H9 (cell line): ENCODE measurements around the gene ARHGEF12. TPM values are rescaled to one million over a fixed set of nuclear protein-coding genes. Genes with fewer than 3 reads are reported as not detected.

Experiments used
- DNase-seq: peaks from one replicate; pipeline ENCODE4 v3.0.0-alpha.2; 2017
- H2AFZ ChIP-seq: one replicate; pipeline ENCODE4 v1.6.1; 2013; ENCODE audit warnings: mild to moderate bottlenecking, low read length, control low read depth, moderate library complexity
- H2AK5ac ChIP-seq: 2 replicates; pipeline ENCODE4 v1.6.1; 2013; ENCODE audit warnings: low read length, control low read depth, mixed read lengths; ENCODE audit not compliant: insufficient read length
- H2BK120ac ChIP-seq: one replicate; pipeline ENCODE4 v1.6.1; 2013; ENCODE audit warnings: low read depth, mild to moderate bottlenecking, low read length, control low read depth, inconsistent platforms; ENCODE audit not compliant: poor library complexity, severe bottlenecking
- H2BK12ac ChIP-seq: 2 replicates; pipeline ENCODE4 v1.6.1; 2013; ENCODE audit warnings: low read length, control low read depth, mixed read lengths, low read depth; ENCODE audit not compliant: insufficient read length
- H2BK15ac ChIP-seq: 2 replicates; pipeline ENCODE4 v1.6.1; 2013; ENCODE audit warnings: low read depth, low read length, control low read depth
- H2BK20ac ChIP-seq: one replicate; pipeline ENCODE4 v1.6.1; 2013; ENCODE audit warnings: low read depth, mild to moderate bottlenecking, low read length, control low read depth, inconsistent platforms; ENCODE audit not compliant: poor library complexity, severe bottlenecking
- H2BK5ac ChIP-seq: 2 replicates; pipeline ENCODE4 v1.6.1; 2013; ENCODE audit warnings: low read length, control low read depth, mixed read lengths; ENCODE audit not compliant: insufficient read length
- H3K14ac ChIP-seq: 2 replicates; pipeline ENCODE4 v1.6.1; 2013; ENCODE audit warnings: low read length, control low read depth; ENCODE audit not compliant: insufficient read depth
- H3K18ac ChIP-seq: 2 replicates; pipeline ENCODE4 v1.6.1; 2013; ENCODE audit warnings: low read depth, mild to moderate bottlenecking, mixed read lengths, low read length, control low read depth; ENCODE audit not compliant: insufficient read length
- H3K23ac ChIP-seq: 2 replicates; pipeline ENCODE4 v1.6.1; 2013; ENCODE audit warnings: low read length, control low read depth, mixed read lengths, low read depth; ENCODE audit not compliant: insufficient read length
- H3K23me2 ChIP-seq: 2 replicates; pipeline ENCODE4 v1.6.1; 2013; ENCODE audit warnings: low read depth, mild to moderate bottlenecking, mixed read lengths, low read length, control low read depth; ENCODE audit not compliant: insufficient read length, poor library complexity, severe bottlenecking
- H3K27ac ChIP-seq: 2 replicates; pipeline ENCODE4 v1.5.1; 2013; ENCODE audit warnings: low read length, control low read depth, mixed read lengths, low read depth; ENCODE audit not compliant: insufficient read length
- H3K27me3 ChIP-seq: 2 replicates; pipeline ENCODE4 v1.6.1; 2013; ENCODE audit warnings: low read length, control low read depth, inconsistent platforms; ENCODE audit not compliant: insufficient read depth
- H3K4ac ChIP-seq: 2 replicates; pipeline ENCODE4 v1.6.1; 2013; ENCODE audit warnings: low read depth, mild to moderate bottlenecking, control low read depth, inconsistent platforms, low read length, moderate library complexity
- H3K4me1 ChIP-seq: 2 replicates; pipeline ENCODE4 v1.6.1; 2013; ENCODE audit warnings: low read length, control low read depth, inconsistent platforms; ENCODE audit not compliant: insufficient read depth
- H3K4me2 ChIP-seq: 2 replicates; pipeline ENCODE4 v1.6.1; 2013; ENCODE audit warnings: low read length, control low read depth, mixed read lengths; ENCODE audit not compliant: insufficient read length, insufficient read depth
- H3K56ac ChIP-seq: 2 replicates; pipeline ENCODE4 v1.6.1; 2013; ENCODE audit warnings: low read depth, mild to moderate bottlenecking, mixed read lengths, low read length, control low read depth; ENCODE audit not compliant: insufficient read length
- H3K79me1 ChIP-seq: 2 replicates; pipeline ENCODE4 v1.6.1; 2013; ENCODE audit warnings: low read depth, mild to moderate bottlenecking, moderate library complexity, low read length, control low read depth, inconsistent platforms; ENCODE audit not compliant: insufficient read depth, poor library complexity, severe bottlenecking
- H3K79me2 ChIP-seq: 2 replicates; pipeline ENCODE4 v1.6.1; 2013; ENCODE audit warnings: low read length, control low read depth, inconsistent platforms; ENCODE audit not compliant: insufficient read depth
- H3K9ac ChIP-seq: 2 replicates; pipeline ENCODE4 v1.6.1; 2013; ENCODE audit warnings: low read length, control low read depth, mixed read lengths; ENCODE audit not compliant: insufficient read length; ENCODE audit errors: extremely low read depth
- H3K9me3 ChIP-seq: one replicate; pipeline ENCODE4 v1.6.1; 2013; ENCODE audit warnings: low read depth, low read length, inconsistent platforms; ENCODE audit not compliant: control insufficient read depth
- H3T11ph ChIP-seq: one replicate; pipeline ENCODE4 v1.6.1; 2013; ENCODE audit warnings: mild to moderate bottlenecking, low read length, control low read depth, inconsistent platforms
- H4K20me1 ChIP-seq: one replicate; pipeline ENCODE4 v1.6.1; 2013; ENCODE audit not compliant: control insufficient read depth, insufficient read length, insufficient read depth
- H4K5ac ChIP-seq: 2 replicates; pipeline ENCODE4 v1.6.1; 2013; ENCODE audit warnings: low read depth, mild to moderate bottlenecking, mixed read lengths, low read length, control low read depth; ENCODE audit not compliant: insufficient read length
- H4K8ac ChIP-seq: replicated peaks from 2 replicates; pipeline ENCODE4 v1.6.1; 2013; ENCODE audit warnings: low read length, control low read depth, mixed read lengths, low read depth; ENCODE audit not compliant: insufficient read length
- H4K91ac ChIP-seq: 2 replicates; pipeline ENCODE4 v1.6.1; 2013; ENCODE audit warnings: low read depth, mild to moderate bottlenecking, moderate library complexity, mixed read lengths, low read length, control low read depth; ENCODE audit not compliant: insufficient read length
- H3K27ac Mint-ChIP-seq, 3 experiments: 2 replicates in 2 of 3; 3 replicates in 1 of 3; pipeline ENCODE4 v1.8.0; 2020 to 2021; ENCODE audit warnings: mixed read lengths in 3 of 3, mild to moderate bottlenecking in 1 of 3, moderate library complexity in 1 of 3
- H3K27me3 Mint-ChIP-seq: 2 replicates; pipeline ENCODE4 v1.8.0; 2021; ENCODE audit warnings: low read depth, mild to moderate bottlenecking, moderate library complexity, mixed read lengths
- H3K36me3 Mint-ChIP-seq, 3 experiments: 2 replicates in 2 of 3; 3 replicates in 1 of 3; pipeline ENCODE4 v1.8.0; 2020 to 2021; ENCODE audit warnings: low read depth in 3 of 3, mixed read lengths in 3 of 3; ENCODE audit not compliant: insufficient read depth in 1 of 3
- H3K4me1 Mint-ChIP-seq, 2 experiments: 2 replicates each; pipeline ENCODE4 v1.8.0; 2020; ENCODE audit warnings: mixed read lengths in 2 of 2
- H3K4me3 Mint-ChIP-seq, 2 experiments: 2 replicates in 1 of 2; 3 replicates in 1 of 2; pipeline ENCODE4 v1.8.0; 2020 to 2021; ENCODE audit warnings: mild to moderate bottlenecking in 2 of 2, mixed read lengths in 2 of 2, moderate library complexity in 1 of 2
- H3K9me3 Mint-ChIP-seq, 2 experiments: 2 replicates in 1 of 2; 3 replicates in 1 of 2; pipeline ENCODE4 v1.8.0; 2020; ENCODE audit warnings: mild to moderate bottlenecking in 2 of 2, mixed read lengths in 2 of 2, moderate library complexity in 1 of 2
- CTCF ChIP-seq: fragments of 200-600 bp; sonication (generic); conservative IDR thresholded peaks from 3 replicates; pipeline ENCODE4 v1.8.0; 2021; ENCODE audit warnings: antibody characterized with exemption, mild to moderate bottlenecking
- WGBS: extraction: QIAGEN DNeasy Blood & Tissue Kit; methylation state at CpG from one replicate; pipeline ENCODE4 v1.1.7; 2013; ENCODE audit warnings: missing lambda C conversion rate, low lambda C conversion rate, mixed read lengths; ENCODE audit not compliant: insufficient read length; ENCODE audit errors: extremely low coverage; 5-methylcytosine and 5-hydroxymethylcytosine counted together
- total RNA-seq: library from RNA; stranded (reverse); gene quantifications from 2 replicates; pipeline ENCODE4 v1.2.1, GENCODE V29; 2021

The ARHGEF12 gene
- total RNA-seq, 1 experiment from 2014 or later: 27.0 TPM

- Mint-ChIP-seq H3K9me3 (peaks cover 14 to 19% of the 10 kb centered on the region in 2 experiments), H3K4me1 (peaks cover 18 to 23% of the 10 kb centered on the region in 2 experiments), H3K27me3 (no peaks in the 10 kb centered on the region), H3K4me3 (no peak overlapping the region), H3K27ac (no peak overlapping the region), H3K36me3 (peaks cover 1 to 40% (median 15%) of the 10 kb centered on the region in 3 experiments; a peak in 5 of 7 replicates)
- no CpG with 5 or more reads among the region's 2 CpGs for WGBS
- no peak overlapping the region for H3K18ac ChIP-seq
- H3K4me2 ChIP-seq: no peak overlapping the region
- no peak overlapping the region for H3K23ac ChIP-seq
- H3K4ac ChIP-seq: no peak overlapping the region
- no peak overlapping the region for H2BK15ac ChIP-seq
- no peak overlapping the region for H3K56ac ChIP-seq
- TF ChIP-seq CTCF: no peak
- H2BK120ac ChIP-seq: no peak overlapping the region
- no peak overlapping the region for H3K27ac ChIP-seq
- H2AK5ac ChIP-seq: no peak overlapping the region
- H2BK20ac ChIP-seq: no peak overlapping the region
- H3K9me3 ChIP-seq: peaks cover 5% of the 10 kb centered on the region
- H4K91ac ChIP-seq: no peak overlapping the region
- no peaks in the 10 kb centered on the region for H3K23me2 ChIP-seq
- no peak overlapping the region for H3T11ph ChIP-seq
- H3K9ac ChIP-seq: no peak overlapping the region
- no peaks in the 10 kb centered on the region for H4K20me1 ChIP-seq
- H2AFZ ChIP-seq: no peak overlapping the region
- H3K27me3 ChIP-seq: no peaks in the 10 kb centered on the region
- H3K79me1 ChIP-seq: no peaks in the 10 kb centered on the region
- H3K14ac ChIP-seq: no peak overlapping the region
- H4K5ac ChIP-seq: no peak overlapping the region
- DNase-seq: no peak
- no peak overlapping the region for H2BK5ac ChIP-seq
- no peak overlapping the region for H2BK12ac ChIP-seq
- no peaks in the 10 kb centered on the region; the same call in 1 of the 2 replicates for H3K4me1 ChIP-seq
- no peak overlapping the region for H4K8ac ChIP-seq
- no peaks in the 10 kb centered on the region; the same call in 1 of the 2 replicates for H3K79me2 ChIP-seq
Measured at GRCh38 chr11:120394119-120394518, 57.9 kb downstream of the ARHGEF12 start.
